Tibial nerve (tissue), 4 donors: ENCODE results near the gene CDK6.
A peak's percentile ranks its signal among the peaks of the same experiment; 100 is the strongest.

Source experiments
- EP300 ChIP-seq, 2 donors: sonication (generic); formaldehyde crosslinking; IDR thresholded peaks; one replicate each; pipeline ENCODE4 v1.6.1; 2017; ENCODE audit warnings: antibody characterized with exemption in 2 of 2, mild to moderate bottlenecking in 1 of 2
- POLR2A ChIP-seq, 2 donors: fragments of 450-650 bp; IDR thresholded peaks; one replicate each; pipeline ENCODE4 v1.6.1; 2017; ENCODE audit warnings: antibody characterized with exemption in 2 of 2, mild to moderate bottlenecking in 2 of 2, moderate library complexity in 2 of 2
- TF ChIP-seq, protein P1 (sequence below), 5 experiments: fragments of 200-600 bp in 3 of 5; fragments of 450-650 bp in 2 of 5; sonication (generic) in 3 of 5; IDR thresholded peaks; one replicate each; pipeline ENCODE4 v1.5.1; 2016 to 2019; ENCODE audit warnings: antibody characterized with exemption in 5 of 5, mild to moderate bottlenecking in 3 of 5, moderate library complexity in 2 of 5

DNA sequence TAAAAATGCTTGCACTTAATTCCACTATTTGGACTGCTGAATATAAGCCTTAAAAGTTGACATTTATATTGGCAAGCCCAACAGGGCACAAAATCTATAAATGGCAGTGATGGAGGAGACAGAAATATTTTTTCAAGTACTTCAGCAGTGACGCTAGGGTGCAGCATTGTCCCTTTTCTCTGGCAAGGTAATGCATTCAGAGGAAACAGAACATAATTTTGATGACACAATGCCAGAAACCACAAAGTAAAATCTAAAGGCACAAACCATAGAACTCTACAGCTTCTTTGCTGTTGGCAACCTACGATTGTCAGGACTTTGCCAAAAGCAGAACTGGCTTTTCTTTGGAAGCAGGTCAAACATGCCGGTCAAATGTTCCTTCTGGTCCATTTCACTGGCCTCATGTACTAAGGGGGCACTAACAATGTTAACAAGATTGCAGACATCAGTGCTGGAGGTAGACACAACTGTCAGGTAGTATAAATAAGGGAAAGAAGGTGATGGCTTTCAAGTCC lies 215.3 kb downstream of the CDK6 start:
- TF ChIP-seq, protein P1, sequence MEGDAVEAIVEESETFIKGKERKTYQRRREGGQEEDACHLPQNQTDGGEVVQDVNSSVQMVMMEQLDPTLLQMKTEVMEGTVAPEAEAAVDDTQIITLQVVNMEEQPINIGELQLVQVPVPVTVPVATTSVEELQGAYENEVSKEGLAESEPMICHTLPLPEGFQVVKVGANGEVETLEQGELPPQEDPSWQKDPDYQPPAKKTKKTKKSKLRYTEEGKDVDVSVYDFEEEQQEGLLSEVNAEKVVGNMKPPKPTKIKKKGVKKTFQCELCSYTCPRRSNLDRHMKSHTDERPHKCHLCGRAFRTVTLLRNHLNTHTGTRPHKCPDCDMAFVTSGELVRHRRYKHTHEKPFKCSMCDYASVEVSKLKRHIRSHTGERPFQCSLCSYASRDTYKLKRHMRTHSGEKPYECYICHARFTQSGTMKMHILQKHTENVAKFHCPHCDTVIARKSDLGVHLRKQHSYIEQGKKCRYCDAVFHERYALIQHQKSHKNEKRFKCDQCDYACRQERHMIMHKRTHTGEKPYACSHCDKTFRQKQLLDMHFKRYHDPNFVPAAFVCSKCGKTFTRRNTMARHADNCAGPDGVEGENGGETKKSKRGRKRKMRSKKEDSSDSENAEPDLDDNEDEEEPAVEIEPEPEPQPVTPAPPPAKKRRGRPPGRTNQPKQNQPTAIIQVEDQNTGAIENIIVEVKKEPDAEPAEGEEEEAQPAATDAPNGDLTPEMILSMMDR (IDR thresholded peaks at IDR 0.05) = peak; percentile 58 to 90 (median 75)
- TF ChIP-seq EP300 (IDR thresholded peaks at IDR 0.05) (peak in 1 of 2 donors; percentile 46), POLR2A (IDR thresholded peaks at IDR 0.05) (no peak)
